Measurements from ENCODE around the gene SNX27. TPM values are rescaled to one million over a fixed set of nuclear protein-coding genes. Genes with fewer than 3 reads are reported as not detected.

SNX27 gene
- total RNA-seq, 1 donor from 2014 or later: 62.1 TPM

DNA sequence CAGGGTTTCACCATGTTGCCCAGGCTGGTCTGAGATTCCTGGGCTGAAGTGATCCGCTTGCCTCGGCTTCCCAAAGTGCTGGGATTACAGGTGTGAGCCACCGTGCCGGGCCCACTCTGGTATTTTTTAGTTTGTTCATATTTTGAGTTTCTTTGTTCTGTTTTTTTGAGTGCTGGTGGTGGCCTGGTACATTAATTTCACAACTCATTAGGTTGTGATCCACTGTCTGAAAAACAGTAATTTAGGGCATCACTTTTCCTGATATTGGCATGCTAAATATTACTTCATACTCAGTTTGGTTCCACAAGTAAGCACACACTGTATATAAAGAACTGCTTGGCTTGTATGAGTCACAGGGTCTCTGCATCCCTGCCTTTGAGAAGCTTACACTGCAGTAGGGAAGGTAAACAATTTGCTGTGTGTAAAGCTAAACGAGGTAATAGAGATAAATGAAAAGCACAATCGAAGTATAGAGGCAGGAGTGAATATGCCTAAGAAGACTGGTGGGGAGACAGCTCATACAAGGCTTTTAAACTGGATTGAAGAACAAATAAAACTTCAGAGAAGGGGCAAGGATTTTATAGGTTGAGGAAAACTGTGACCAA lies 7.7 kb downstream of the SNX27 start:
- intact Hi-C loops (cut with DNase I): no loop called here
- ATAC-seq (peak; percentile 66), DNase-seq (no peak)
- Histone ChIP-seq H3K9me3 (no peaks in the 10 kb centered on the region), H3K36me3 (peaks cover 4% of the 10 kb centered on the region), H3K27me3 (no peaks in the 10 kb centered on the region), H3K27ac (peak overlapping the region; percentile 49), H3K4me1 (peaks cover 28% of the 10 kb centered on the region), H3K4me3 (no peak overlapping the region)
- TF ChIP-seq, protein P1, sequence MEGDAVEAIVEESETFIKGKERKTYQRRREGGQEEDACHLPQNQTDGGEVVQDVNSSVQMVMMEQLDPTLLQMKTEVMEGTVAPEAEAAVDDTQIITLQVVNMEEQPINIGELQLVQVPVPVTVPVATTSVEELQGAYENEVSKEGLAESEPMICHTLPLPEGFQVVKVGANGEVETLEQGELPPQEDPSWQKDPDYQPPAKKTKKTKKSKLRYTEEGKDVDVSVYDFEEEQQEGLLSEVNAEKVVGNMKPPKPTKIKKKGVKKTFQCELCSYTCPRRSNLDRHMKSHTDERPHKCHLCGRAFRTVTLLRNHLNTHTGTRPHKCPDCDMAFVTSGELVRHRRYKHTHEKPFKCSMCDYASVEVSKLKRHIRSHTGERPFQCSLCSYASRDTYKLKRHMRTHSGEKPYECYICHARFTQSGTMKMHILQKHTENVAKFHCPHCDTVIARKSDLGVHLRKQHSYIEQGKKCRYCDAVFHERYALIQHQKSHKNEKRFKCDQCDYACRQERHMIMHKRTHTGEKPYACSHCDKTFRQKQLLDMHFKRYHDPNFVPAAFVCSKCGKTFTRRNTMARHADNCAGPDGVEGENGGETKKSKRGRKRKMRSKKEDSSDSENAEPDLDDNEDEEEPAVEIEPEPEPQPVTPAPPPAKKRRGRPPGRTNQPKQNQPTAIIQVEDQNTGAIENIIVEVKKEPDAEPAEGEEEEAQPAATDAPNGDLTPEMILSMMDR (IDR thresholded peaks at IDR 0.05): no peak

- Histone ChIP-seq H3K27ac (peak overlapping the region; percentile 49), H3K4me3 (no peak overlapping the region), H3K9me3 (no peaks in the 10 kb centered on the region), H3K27me3 (no peaks in the 10 kb centered on the region), H3K4me1 (peaks cover 24% of the 10 kb centered on the region), H3K36me3 (peaks cover 3% of the 10 kb centered on the region)
- intact Hi-C loops (cut with DNase I): no loop called here
- DNase-seq: no peak
- peak; percentile 85 for ATAC-seq
- TF ChIP-seq, protein P1 (IDR thresholded peaks at IDR 0.05): no peak
Measured at GRCh38 chr1:151620286-151620685, 8.4 kb downstream of the SNX27 start.

DNA sequence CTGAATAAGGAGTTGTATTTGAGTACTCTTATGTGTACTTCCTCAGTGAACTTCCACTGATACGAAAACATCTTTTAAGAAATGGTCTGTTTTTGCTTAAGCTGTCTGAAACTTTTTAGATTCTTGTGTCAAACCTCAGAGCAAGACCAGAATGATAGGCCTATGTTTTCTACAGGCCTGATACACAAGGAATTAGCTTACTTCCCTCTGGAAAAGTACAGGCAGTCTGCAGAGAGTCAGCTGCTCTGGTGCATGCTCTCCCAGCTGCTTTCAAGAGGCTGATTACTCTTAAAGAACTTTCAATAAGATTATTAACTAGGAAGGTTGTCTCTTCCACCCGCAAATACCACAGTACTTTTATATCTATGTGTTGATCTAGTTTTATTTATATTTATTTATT lies 9.5 kb downstream of the SNX27 start:
- ATAC-seq (peak; percentile 64), DNase-seq (no peak)
- TF ChIP-seq, protein P1 (IDR thresholded peaks at IDR 0.05): no peak
- no peak overlapping the region for H3K4me3 ChIP-seq
- intact Hi-C loops (cut with DNase I): no loop called here
- H3K27me3 ChIP-seq: no peaks in the 10 kb centered on the region
- peak overlapping the region; percentile 25 for H3K27ac ChIP-seq
- peaks cover 24% of the 10 kb centered on the region for H3K4me1 ChIP-seq
- H3K36me3 ChIP-seq: no peaks in the 10 kb centered on the region
- H3K9me3 ChIP-seq: no peaks in the 10 kb centered on the region

DNA sequence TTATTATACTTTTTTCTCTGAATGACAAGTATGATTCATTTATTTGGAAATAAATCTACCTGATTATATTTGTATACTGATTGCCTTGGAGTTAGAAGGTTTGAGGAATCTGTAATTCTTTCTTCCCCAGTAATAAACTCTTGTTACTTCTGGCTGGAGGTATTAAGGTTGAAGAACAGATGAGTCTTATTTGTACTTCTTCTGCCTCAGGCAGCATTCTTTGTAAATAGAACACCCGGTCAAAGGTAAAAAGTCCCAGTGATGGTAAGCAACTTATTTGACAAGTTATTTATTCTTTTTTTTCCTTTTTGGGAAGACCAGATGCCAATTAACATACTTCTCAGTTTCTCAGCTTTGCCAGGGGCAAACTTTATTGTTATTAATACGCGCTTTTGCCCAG lies 12.9 kb downstream of the SNX27 start:
- H3K36me3 ChIP-seq: no peaks in the 10 kb centered on the region
- DNase-seq (no peak), ATAC-seq (no peak)
- H3K27ac ChIP-seq: no peak overlapping the region
- intact Hi-C loops (cut with DNase I): no loop called here
- TF ChIP-seq, protein P1 (IDR thresholded peaks at IDR 0.05): no peak
- H3K9me3 ChIP-seq: no peaks in the 10 kb centered on the region
- H3K27me3 ChIP-seq: no peaks in the 10 kb centered on the region
- H3K4me3 ChIP-seq: no peak overlapping the region
- peaks cover 16% of the 10 kb centered on the region for H3K4me1 ChIP-seq

- no peaks in the 10 kb centered on the region for H3K4me1 ChIP-seq
- DNase-seq: no peak
- intact Hi-C loops (cut with DNase I): no loop called here
Measured at GRCh38 chr1:151626740-151627334, 15.0 kb downstream of the SNX27 start.

More at GRCh38 chr1:151626740-151627334, 15.0 kb downstream of the SNX27 start:
- H3K9me3 ChIP-seq: no peaks in the 10 kb centered on the region
- H3K27me3 ChIP-seq: no peaks in the 10 kb centered on the region
- ATAC-seq: no peak
- TF ChIP-seq, protein P1 (IDR thresholded peaks at IDR 0.05): no peak
- no peak overlapping the region for H3K4me3 ChIP-seq
- H3K27ac ChIP-seq: no peak overlapping the region
- H3K36me3 ChIP-seq: no peaks in the 10 kb centered on the region
